HG03469 (cell line): ENCODE data around the gene AP1G2.

Source experiments
- ATAC-seq: cut with Tn5 transposase; IDR thresholded peaks from one replicate; pipeline ENCODE4 v1.9.1; 2021; ENCODE audit warnings: mild to moderate bottlenecking, moderate library complexity, moderate number of reproducible peaks; ENCODE audit not compliant: unreplicated experiment

The AP1G2 gene

DNA sequence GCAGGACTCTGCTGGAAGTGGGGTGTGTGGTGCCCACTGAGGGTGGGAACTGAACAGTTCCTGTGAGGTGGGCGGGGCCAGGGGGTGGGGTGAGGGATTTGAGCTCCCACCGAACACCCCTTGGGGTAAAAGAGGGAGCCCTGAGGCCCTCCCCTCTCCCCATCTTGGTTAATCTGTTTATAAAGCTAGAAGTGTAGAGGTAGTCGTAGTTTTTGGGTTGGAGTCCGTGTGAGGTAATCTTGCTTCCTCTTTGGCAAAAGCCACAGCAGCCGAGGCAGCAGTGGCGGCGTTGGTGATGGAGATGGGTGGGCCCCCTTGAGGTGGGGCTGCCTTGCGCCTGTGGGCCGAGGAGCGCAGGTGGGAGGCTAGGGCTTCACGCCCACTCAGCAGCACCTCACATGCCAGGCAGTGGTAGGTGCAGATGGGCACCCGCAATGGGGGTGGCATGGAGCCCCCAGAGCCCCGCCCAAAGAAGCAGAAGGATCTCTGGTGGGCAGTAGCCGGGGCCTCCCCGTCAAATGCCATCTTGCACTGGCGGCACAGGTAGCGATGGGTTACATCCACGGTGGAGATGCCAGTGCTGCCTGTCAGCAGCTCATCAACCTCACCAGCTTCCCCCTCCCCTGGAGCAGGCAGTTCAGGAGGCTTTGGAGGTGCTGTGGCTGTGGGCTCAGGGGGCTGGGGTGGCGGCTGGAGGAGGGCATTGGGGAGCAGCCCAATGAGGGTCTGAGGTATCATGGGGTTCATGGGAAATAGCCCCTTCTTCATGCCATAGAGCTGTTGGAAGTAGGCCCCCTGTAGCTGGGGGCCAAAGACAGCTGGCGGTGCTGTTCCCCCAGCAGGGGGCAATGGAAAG lies 45.6 kb downstream of the AP1G2 start:
- no peak for ATAC-seq

DNA sequence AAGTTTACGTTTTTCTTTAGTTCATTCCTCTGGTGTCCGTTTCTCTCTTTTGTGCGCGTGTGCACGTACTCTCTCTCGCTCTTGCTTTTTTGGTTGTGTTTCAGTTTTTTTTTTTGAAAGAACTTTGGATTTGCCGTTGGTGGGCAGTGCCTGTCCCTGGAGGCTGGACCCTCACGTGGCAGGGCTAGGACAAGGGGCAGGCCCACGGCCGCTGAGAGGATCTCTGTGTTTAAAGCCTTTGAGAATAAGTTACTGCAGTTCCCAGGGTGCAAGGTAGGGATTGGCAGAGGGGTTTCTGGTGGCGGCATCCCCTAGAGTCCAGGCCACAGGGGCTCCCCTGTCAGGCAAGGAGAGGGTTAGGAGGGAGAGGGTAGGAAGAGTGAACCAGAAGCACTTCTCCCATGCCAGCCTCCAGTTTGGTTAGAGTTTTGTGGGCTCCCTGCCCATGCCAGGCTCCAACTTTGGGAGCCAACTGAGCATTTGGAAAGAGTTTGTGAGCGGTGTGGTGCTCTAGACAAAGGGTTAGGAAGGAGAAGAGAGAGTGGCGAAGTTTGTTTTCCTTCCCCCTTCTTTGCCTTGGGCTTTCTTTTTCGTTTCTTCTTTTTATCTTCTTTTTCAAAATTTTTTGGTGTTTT lies 46.6 kb downstream of the AP1G2 start:
- no peak for ATAC-seq

DNA sequence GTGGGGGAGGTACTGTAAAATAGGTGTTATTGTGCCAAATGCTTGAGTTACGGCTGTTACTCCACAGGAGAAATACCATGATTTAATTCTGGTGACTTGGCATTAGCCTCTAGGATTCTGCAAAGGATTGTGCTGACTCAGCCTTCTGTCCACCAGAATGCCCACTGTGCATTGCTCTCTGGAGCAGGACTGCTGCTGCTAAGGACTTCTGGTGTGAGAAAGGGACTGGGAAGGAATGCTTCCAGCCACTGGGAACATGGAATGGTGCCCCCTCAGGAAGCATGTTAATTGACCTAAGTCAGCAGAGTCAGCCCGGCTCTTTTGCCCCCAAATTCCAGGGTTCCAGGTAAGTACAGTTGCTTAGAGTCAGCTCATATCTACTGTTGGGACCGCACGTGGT lies 48.9 kb downstream of the AP1G2 start:
- ATAC-seq: no peak

DNA sequence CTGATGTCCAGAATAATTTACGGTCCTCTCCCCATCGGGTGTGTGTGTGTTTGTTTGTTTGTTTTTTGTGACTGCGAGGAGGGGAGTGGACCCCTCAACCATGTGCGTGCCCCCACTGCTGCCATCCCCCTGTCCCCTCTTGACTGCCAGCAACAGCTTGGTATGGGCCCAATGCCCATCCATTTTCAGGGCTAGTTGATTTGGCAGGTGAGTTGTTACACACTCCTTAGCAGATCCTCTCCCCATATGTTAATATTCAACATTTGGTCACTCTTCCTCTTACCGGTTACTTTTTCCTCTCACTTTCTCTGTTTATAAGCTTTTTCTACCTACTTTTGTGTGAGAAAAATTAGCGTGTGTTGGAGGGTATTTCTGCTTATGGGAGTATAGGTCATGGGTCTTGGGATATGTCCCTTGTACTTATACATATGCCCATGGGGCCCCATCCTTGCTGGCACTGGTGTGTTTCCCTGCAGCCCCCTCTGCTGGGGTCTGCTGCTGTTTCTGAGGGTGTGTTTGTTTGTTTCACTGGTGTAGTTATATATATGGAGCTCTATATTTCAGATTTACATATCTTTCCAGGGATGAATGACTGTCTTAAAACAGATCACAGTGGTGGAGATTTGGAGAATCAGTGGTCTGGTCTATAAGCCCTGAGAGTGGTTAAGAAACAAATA lies 49.8 kb downstream of the AP1G2 start:
- ATAC-seq: no peak

DNA sequence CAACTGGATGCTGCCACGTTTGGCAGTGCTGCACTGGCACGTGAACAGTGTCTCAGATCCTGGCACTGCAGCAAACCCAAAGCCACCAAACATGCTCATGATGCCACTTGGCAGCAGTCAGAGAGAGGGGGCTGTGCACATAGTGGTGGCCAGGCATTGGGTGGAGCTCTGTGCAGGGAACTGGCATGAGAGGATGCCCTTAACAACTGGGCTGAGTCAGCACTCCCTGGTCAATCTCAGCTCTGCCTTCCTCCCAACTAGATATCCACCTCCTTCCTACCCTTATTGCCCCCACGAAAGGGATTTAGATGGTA lies 53.0 kb downstream of the AP1G2 start:
- ATAC-seq: no peak

DNA sequence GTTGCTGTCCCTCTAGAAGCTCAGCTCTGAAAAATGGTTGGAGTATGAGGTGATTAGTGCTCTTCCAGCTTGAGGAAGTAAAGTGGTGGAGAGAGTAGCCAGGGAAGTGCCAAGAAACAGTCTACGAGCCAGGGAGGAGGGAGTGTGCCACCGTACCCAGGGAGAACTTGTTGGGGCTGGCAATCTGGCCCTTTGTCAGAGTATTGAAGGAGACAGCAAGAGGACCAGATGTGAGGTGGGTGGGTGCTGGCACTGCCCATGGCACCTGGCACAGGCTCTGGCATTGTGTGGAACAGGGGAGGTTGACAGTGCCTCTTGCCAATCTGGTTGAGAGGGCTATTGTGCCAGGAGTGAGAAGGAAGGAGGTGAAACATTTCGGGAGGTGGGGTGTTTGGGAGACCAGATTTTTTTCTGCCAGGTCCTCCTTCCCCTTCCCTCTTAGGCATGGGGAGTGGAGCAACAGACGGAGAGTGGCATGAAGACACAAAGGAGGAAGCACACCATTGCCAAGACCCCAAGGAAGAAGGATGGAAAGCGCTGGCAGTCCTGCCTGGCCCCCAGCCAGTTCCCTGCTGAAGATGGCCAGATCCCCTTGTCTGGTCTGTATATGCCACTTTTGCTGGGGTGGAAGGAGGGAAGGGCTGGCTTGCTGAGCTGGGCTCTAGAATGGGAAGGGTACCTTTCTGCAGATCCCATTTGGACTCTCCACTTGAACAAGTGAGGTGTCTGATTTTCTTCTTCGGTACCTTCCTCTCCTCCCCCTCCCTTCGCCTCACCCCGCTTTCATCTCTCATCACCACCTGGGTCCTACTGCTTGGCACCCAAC lies 53.6 kb downstream of the AP1G2 start:
- ATAC-seq: no peak

DNA sequence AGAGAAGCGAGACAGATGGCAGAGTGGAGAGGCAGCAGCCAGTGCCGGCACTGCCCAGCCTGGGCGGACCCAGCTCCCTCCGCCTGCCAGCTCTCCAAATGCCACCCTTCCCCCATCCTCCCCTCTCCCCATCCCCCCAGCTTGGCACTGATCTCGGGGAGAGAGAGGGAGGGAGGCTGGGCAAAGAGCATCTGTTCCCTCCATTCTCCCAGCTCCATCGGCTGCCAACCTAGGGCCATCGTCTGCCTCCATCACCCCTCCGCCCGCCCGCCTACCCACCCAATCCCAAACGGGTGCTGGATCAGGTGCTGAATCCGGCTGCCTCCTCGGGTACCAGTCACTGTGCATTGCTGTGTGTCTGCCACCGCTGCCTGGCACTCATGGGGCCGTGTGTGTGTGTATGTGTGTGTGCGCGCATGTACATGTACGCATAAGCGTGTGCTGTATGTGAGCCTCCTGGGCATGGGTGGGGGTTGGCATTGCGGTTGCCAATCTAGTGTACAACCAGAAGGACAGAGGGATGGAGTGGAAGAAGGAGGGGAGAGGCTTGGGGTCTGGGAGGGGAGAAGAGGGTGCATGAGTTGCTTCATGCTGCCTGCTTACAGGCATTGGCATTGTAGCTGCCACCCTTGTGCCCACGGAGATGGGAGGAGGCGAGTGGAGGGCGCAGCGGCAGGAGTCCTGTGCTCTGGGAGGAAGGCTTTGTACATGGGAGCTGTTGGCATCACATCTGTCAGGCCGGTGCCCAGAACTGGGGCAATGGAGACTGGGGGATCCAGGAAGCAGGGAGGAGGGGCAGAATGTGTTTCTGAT lies 54.4 kb downstream of the AP1G2 start:
- no peak for ATAC-seq

DNA sequence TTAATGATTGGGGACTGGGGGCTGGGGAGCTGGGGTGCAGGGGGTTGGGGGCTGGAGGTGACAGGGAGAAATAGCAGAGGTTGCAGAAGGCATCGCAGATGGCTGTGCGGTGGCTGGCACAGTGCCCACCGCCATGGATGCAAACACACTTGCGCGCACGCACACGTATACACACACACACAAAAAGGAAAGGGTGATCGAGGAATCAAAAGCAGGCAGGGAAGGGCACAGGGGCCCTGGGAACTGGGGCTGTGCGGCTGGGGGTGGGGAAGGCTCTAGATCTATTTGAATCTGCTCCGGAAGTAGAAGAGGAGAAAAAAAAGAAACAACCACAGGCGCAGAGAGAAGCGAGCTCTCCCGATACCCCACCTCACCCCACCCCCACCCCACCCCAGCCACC lies 55.4 kb downstream of the AP1G2 start:
- no peak for ATAC-seq
